GM23248 (cell line): ENCODE results near the gene TPST1.

Experiments used
- EZH2 ChIP-seq: fragments of 200-600 bp; sonication (generic); IDR thresholded peaks from 2 replicates; pipeline ENCODE4 v1.6.1; 2018; ENCODE audit warnings: antibody characterized with exemption, mild to moderate bottlenecking; ENCODE audit not compliant: insufficient read depth, poor library complexity, severe bottlenecking
- EZH2phosphoT487 ChIP-seq: fragments of 200-600 bp; sonication (generic); IDR thresholded peaks from 2 replicates; pipeline ENCODE4 v1.6.1; 2018; ENCODE audit warnings: antibody characterized with exemption, moderate library complexity, mild to moderate bottlenecking, low read depth; ENCODE audit not compliant: insufficient read depth

DNA sequence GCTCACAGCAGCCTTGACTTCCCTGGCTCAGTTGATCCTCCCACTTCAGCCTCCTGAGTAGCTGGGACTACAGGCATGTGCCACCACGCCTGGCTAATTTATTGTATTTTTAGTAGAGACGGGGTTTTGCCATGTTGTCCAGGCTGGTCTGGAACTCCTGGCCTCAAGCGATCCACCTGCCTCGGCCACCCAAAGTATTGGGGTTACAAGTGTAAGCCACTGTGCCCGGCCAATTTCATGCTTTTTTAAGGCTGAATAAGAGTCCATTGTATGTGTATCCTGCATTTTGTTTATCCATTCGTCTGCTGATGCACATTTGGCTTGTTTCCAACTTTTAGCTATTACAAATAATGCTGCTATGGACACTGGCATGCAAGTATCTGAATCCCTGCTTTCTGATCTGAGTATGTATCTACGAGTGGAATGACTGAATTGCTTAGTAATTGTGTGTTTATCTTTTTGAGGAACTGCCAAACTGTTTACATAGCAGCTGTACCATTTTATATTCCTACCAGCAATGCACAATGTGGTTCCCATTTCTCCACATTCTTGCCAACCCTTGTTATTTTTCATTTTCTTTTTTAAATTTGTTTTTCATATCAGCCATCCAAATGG is 37.3 kb upstream of the TPST1 start:
- TF ChIP-seq EZH2phosphoT487 (no peak), EZH2 (no peak)
